Osteocyte (in vitro differentiated cells): ENCODE data around the gene FRMPD1. TPM values are rescaled to one million over a fixed set of nuclear protein-coding genes. Genes with fewer than 3 reads are reported as not detected.

Experiments
- DNase-seq: peaks from one replicate; pipeline ENCODE4 v3.0.0; 2021; ENCODE audit warnings: mixed read lengths; ENCODE audit not compliant: unreplicated experiment; ENCODE audit errors: extremely low spot score
- H3K27ac Mint-ChIP-seq: one replicate; pipeline ENCODE4 v1.8.0; 2021; ENCODE audit warnings: mild to moderate bottlenecking, mixed read lengths; ENCODE audit not compliant: unreplicated experiment
- H3K27me3 Mint-ChIP-seq: one replicate; pipeline ENCODE4 v1.8.0; 2021; ENCODE audit warnings: mixed read lengths; ENCODE audit not compliant: unreplicated experiment
- H3K36me3 Mint-ChIP-seq: one replicate; pipeline ENCODE4 v1.8.0; 2021; ENCODE audit warnings: mixed read lengths; ENCODE audit not compliant: unreplicated experiment
- H3K4me1 Mint-ChIP-seq: one replicate; pipeline ENCODE4 v1.8.0; 2021; ENCODE audit warnings: mixed read lengths; ENCODE audit not compliant: unreplicated experiment
- H3K4me3 Mint-ChIP-seq: one replicate; pipeline ENCODE4 v1.8.0; 2021; ENCODE audit warnings: mild to moderate bottlenecking, moderate library complexity, mixed read lengths; ENCODE audit not compliant: unreplicated experiment
- H3K9me3 Mint-ChIP-seq: one replicate; pipeline ENCODE4 v1.8.0; 2021; ENCODE audit warnings: mixed read lengths; ENCODE audit not compliant: unreplicated experiment
- CTCF ChIP-seq: fragments of 200-600 bp; sonication (generic); IDR thresholded peaks from 2 replicates; pipeline ENCODE4 v1.5.0; 2021; ENCODE audit warnings: antibody characterized with exemption, mild to moderate bottlenecking, moderate library complexity
- total RNA-seq: library from RNA; stranded (reverse); gene quantifications from 2 replicates; pipeline ENCODE4 v1.2.1, GENCODE V29; 2021

The FRMPD1 gene
- total RNA-seq, 1 donor from 2014 or later: not detected

GRCh38 chr9:37623267-37623666 is 27.5 kb upstream of the FRMPD1 start:
- H3K4me1 Mint-ChIP-seq: no peaks in the 10 kb centered on the region
- no peaks in the 10 kb centered on the region for H3K36me3 Mint-ChIP-seq
- no peak overlapping the region for H3K27ac Mint-ChIP-seq
- H3K9me3 Mint-ChIP-seq: no peaks in the 10 kb centered on the region
- peaks cover 53% of the 10 kb centered on the region for H3K27me3 Mint-ChIP-seq
- no peak for DNase-seq
- no peak overlapping the region for H3K4me3 Mint-ChIP-seq
- no peak for TF ChIP-seq CTCF

GRCh38 chr9:37624073-37624472 is 26.7 kb upstream of the FRMPD1 start:
- Mint-ChIP-seq H3K27ac (no peak overlapping the region), H3K4me1 (no peaks in the 10 kb centered on the region), H3K9me3 (no peaks in the 10 kb centered on the region), H3K4me3 (no peak overlapping the region), H3K27me3 (peaks cover 47% of the 10 kb centered on the region), H3K36me3 (no peaks in the 10 kb centered on the region)
- DNase-seq: no peak
- no peak for TF ChIP-seq CTCF

- DNase-seq: no peak
- H3K36me3 Mint-ChIP-seq: no peaks in the 10 kb centered on the region
- H3K4me3 Mint-ChIP-seq: no peak overlapping the region
- H3K4me1 Mint-ChIP-seq: no peaks in the 10 kb centered on the region
- no peak for TF ChIP-seq CTCF
- H3K27ac Mint-ChIP-seq: no peak overlapping the region
- H3K27me3 Mint-ChIP-seq: peaks cover 50% of the 10 kb centered on the region
- H3K9me3 Mint-ChIP-seq: no peaks in the 10 kb centered on the region
Measured at GRCh38 chr9:37625036-37625757, 25.6 kb upstream of the FRMPD1 start.

- no peak for TF ChIP-seq CTCF
- no peak for DNase-seq
- Mint-ChIP-seq H3K27me3 (peaks cover 52% of the 10 kb centered on the region), H3K4me3 (no peak overlapping the region), H3K27ac (no peak overlapping the region), H3K4me1 (no peaks in the 10 kb centered on the region), H3K9me3 (no peaks in the 10 kb centered on the region), H3K36me3 (no peaks in the 10 kb centered on the region)
Measured at GRCh38 chr9:37625758-37626147, 25.0 kb upstream of the FRMPD1 start.

GRCh38 chr9:37626708-37627292 is 24.0 kb upstream of the FRMPD1 start:
- no peaks in the 10 kb centered on the region for H3K9me3 Mint-ChIP-seq
- no peak for DNase-seq
- no peak overlapping the region for H3K4me3 Mint-ChIP-seq
- H3K36me3 Mint-ChIP-seq: no peaks in the 10 kb centered on the region
- peaks cover 52% of the 10 kb centered on the region for H3K27me3 Mint-ChIP-seq
- no peaks in the 10 kb centered on the region for H3K4me1 Mint-ChIP-seq
- H3K27ac Mint-ChIP-seq: no peak overlapping the region
- no peak for TF ChIP-seq CTCF
